ENCODE results near the gene FIZ1.

The FIZ1 gene

GRCh38 chr19:55624109-55625003 is 25.0 kb upstream of the FIZ1 start, which contains the start of gene ZNF784 (continued):
- TF ChIP-seq ZNF530 (tag by site-specific recombination; IDR thresholded peaks at IDR 0.05; ENCODE audit: low read depth) (no peak), ZNF843 (tag by site-specific recombination; IDR thresholded peaks at IDR 0.05) (0 out of 2 replicates have a peak, but pooled peaks have one; percentile 23), ZNF416 (tag by site-specific recombination; IDR thresholded peaks at IDR 0.05) (no peak), ZSCAN23 (tag by site-specific recombination; IDR thresholded peaks at IDR 0.05) (no peak), KLF1 (tag by site-specific recombination; IDR thresholded peaks at IDR 0.05) (peak; percentile 82), MEIS1 (CRISPR knock-in tag; IDR thresholded peaks at IDR 0.05; ENCODE audit: borderline replicate concordance) (no peak), SP2 (tag by site-specific recombination; IDR thresholded peaks at IDR 0.05) (peak; percentile 79), PATZ1 (tag by site-specific recombination; IDR thresholded peaks at IDR 0.05) (peak; percentile 44), ZBTB26 (tag by site-specific recombination; optimal IDR thresholded peaks at IDR 0.05) (peak; percentile 15), ZNF398 (tag by site-specific recombination; IDR thresholded peaks at IDR 0.05) (peak; percentile 21; the same call in 1 of the 2 replicates), ZNF138 (tag by site-specific recombination; IDR thresholded peaks at IDR 0.05; ENCODE audit: borderline replicate concordance) (no peak), YY2 (tag by site-specific recombination; IDR thresholded peaks at IDR 0.05) (0 out of 2 replicates have a peak, but pooled peaks have one; percentile 29), ZNF76 (tag by site-specific recombination; IDR thresholded peaks at IDR 0.05; ENCODE audit: borderline replicate concordance, low read depth) (0 out of 2 replicates have a peak, but pooled peaks have one; percentile 35), ZNF449 (tag by site-specific recombination; IDR thresholded peaks at IDR 0.05) (no peak), ZNF394 (tag by site-specific recombination; IDR thresholded peaks at IDR 0.05; ENCODE audit: borderline replicate concordance) (peak; percentile 31; the same call in 1 of the 2 replicates), KLF10 (tag by site-specific recombination; IDR thresholded peaks at IDR 0.05) (peak; percentile 88), ZNF837 (tag by site-specific recombination; IDR thresholded peaks at IDR 0.05) (no peak), EGR2 (tag by site-specific recombination; IDR thresholded peaks at IDR 0.05; ENCODE audit: low read depth) (0 out of 2 replicates have a peak, but pooled peaks have one; percentile 10), ZNF214 (tag by site-specific recombination; IDR thresholded peaks at IDR 0.05; ENCODE audit: borderline replicate concordance) (no peak), ZNF266 (tag by site-specific recombination; IDR thresholded peaks at IDR 0.05; ENCODE audit: low read depth) (no peak), ZNF501 (tag by site-specific recombination; IDR thresholded peaks at IDR 0.05) (0 out of 2 replicates have a peak, but pooled peaks have one; percentile 40), ZNF311 (tag by site-specific recombination; IDR thresholded peaks at IDR 0.05; ENCODE audit: borderline replicate concordance) (no peak), IKZF3 (tag by site-specific recombination; IDR thresholded peaks at IDR 0.05) (no peak), KLF16 (tag by site-specific recombination; IDR thresholded peaks at IDR 0.05) (peak; percentile 74), SP7 (tag by site-specific recombination; IDR thresholded peaks at IDR 0.05) (peak; percentile 59; the same call in 1 of the 2 replicates), ZNF335 (tag by site-specific recombination; conservative IDR thresholded peaks at IDR 0.05) (peak; percentile 83), ZNF561 (tag by site-specific recombination; IDR thresholded peaks at IDR 0.05; ENCODE audit: borderline replicate concordance) (0 out of 2 replicates have a peak, but pooled peaks have one; percentile 72), ZNF660 (tag by site-specific recombination; IDR thresholded peaks at IDR 0.05) (0 out of 2 replicates have a peak, but pooled peaks have one; percentile 30), PBX3 (CRISPR knock-in tag; IDR thresholded peaks at IDR 0.05) (peak; percentile 79), ZNF600 (tag by site-specific recombination; IDR thresholded peaks at IDR 0.05) (peak; percentile 67), YY1 (tag by site-specific recombination; IDR thresholded peaks at IDR 0.05) (peak; percentile 54; the same call in 1 of the 2 replicates)

Measured in HEK293 (cell line).